M059J (cell line): ENCODE results near the gene LMBR1. TPM values are rescaled to one million over a fixed set of nuclear protein-coding genes. Genes with fewer than 3 reads are reported as not detected.
A peak's percentile ranks its signal among the peaks of the same experiment; 100 is the strongest.
"Not testable (repeated sequence)": the region's sequence is repeated elsewhere in the genome, so short reads cannot be mapped to it uniquely, and the experiment has no call there.

Experiments
- DNase-seq: peaks from one replicate; pipeline ENCODE4 v3.0.0-alpha.2; 2012; ENCODE audit warnings: low read depth
- total RNA-seq: library from RNA; depleted of rRNA; stranded (reverse); fragments of >200 nt; shearing (Covaris generic); gene quantifications from 2 replicates; pipeline ENCODE4 v1.2.3, GENCODE V29; 2014

The LMBR1 gene
- total RNA-seq, 1 experiment from 2014 or later = 39.9 TPM

GRCh38 chr7:156848979-156849378 lies 44.0 kb downstream of the LMBR1 start:
- no peak for DNase-seq

- no peak for DNase-seq
Measured at GRCh38 chr7:156845379-156846101, 47.4 kb downstream of the LMBR1 start.

GRCh38 chr7:156843582-156843981 lies 49.4 kb downstream of the LMBR1 start:
- not testable (repeated sequence) for DNase-seq

- DNase-seq = no peak
Measured at GRCh38 chr7:156843157-156843556, 49.8 kb downstream of the LMBR1 start.

- no peak for DNase-seq
Measured at GRCh38 chr7:156842740-156843140, 50.2 kb downstream of the LMBR1 start.

GRCh38 chr7:156842317-156842716 lies 50.7 kb downstream of the LMBR1 start:
- DNase-seq = no peak

- DNase-seq = no peak
Measured at GRCh38 chr7:156841497-156841896, 51.5 kb downstream of the LMBR1 start.

- DNase-seq = no peak
Measured at GRCh38 chr7:156840134-156840533, 52.8 kb downstream of the LMBR1 start.

GRCh38 chr7:156836443-156836842 lies 56.5 kb downstream of the LMBR1 start:
- peak; percentile 4 for DNase-seq

GRCh38 chr7:156834462-156834861 lies 58.5 kb downstream of the LMBR1 start:
- DNase-seq = no peak

- no peak for DNase-seq
Measured at GRCh38 chr7:156833312-156833711, 59.7 kb downstream of the LMBR1 start.

- no peak for DNase-seq
Measured at GRCh38 chr7:156832195-156832877, 60.6 kb downstream of the LMBR1 start.

GRCh38 chr7:156829669-156830336 lies 63.2 kb downstream of the LMBR1 start:
- DNase-seq = no peak

GRCh38 chr7:156827587-156828203 lies 65.3 kb downstream of the LMBR1 start:
- peak; percentile 18 for DNase-seq

GRCh38 chr7:156823435-156823834 lies 69.5 kb downstream of the LMBR1 start:
- peak; percentile 3 for DNase-seq

GRCh38 chr7:156820445-156821063 lies 72.4 kb downstream of the LMBR1 start:
- DNase-seq = no peak

GRCh38 chr7:156819733-156820295 lies 73.2 kb downstream of the LMBR1 start:
- DNase-seq = no peak

- DNase-seq = no peak
Measured at GRCh38 chr7:156818133-156818532, 74.8 kb downstream of the LMBR1 start.

- peak; percentile 27 for DNase-seq
Measured at GRCh38 chr7:156816943-156817572, 75.9 kb downstream of the LMBR1 start.

- DNase-seq = no peak
Measured at GRCh38 chr7:156811706-156812105, 81.3 kb downstream of the LMBR1 start.

- DNase-seq = not testable (repeated sequence)
Measured at GRCh38 chr7:156803656-156804055, 89.3 kb downstream of the LMBR1 start.
